ENCODE data around the gene ORC4.
"Not testable (repeated sequence)": the region's sequence is repeated elsewhere in the genome, so short reads cannot be mapped to it uniquely, and the experiment has no call there.

The ORC4 gene

GRCh38 chr2:148014616-148015015 is 5.9 kb downstream of the ORC4 start:
- no peak for DNase-seq (ENCODE audit: low spot score)

GRCh38 chr2:148013876-148014275 is 6.7 kb downstream of the ORC4 start:
- DNase-seq (ENCODE audit: low spot score) = no peak

- DNase-seq (ENCODE audit: low spot score) = not testable (repeated sequence)
Measured at GRCh38 chr2:148008411-148008810, 12.1 kb downstream of the ORC4 start.

- DNase-seq (ENCODE audit: low spot score) = no peak
Measured at GRCh38 chr2:148007219-148007900, 13.2 kb downstream of the ORC4 start.

- no peak for DNase-seq (ENCODE audit: low spot score)
Measured at GRCh38 chr2:148006249-148007007, 14.1 kb downstream of the ORC4 start.

GRCh38 chr2:148002420-148002819 is 18.1 kb downstream of the ORC4 start:
- not testable (repeated sequence) for DNase-seq (ENCODE audit: low spot score)

- no peak for DNase-seq (ENCODE audit: low spot score)
Measured at GRCh38 chr2:148000095-148000494, 20.4 kb downstream of the ORC4 start.

GRCh38 chr2:147999126-147999525 is 21.4 kb downstream of the ORC4 start:
- DNase-seq (ENCODE audit: low spot score) = no peak

GRCh38 chr2:147998203-147998602 is 22.3 kb downstream of the ORC4 start:
- no peak for DNase-seq (ENCODE audit: low spot score)

- DNase-seq (ENCODE audit: low spot score) = no peak
Measured at GRCh38 chr2:147996828-147997227, 23.7 kb downstream of the ORC4 start.

GRCh38 chr2:147994965-147995364 is 25.6 kb downstream of the ORC4 start:
- DNase-seq (ENCODE audit: low spot score) = not testable (repeated sequence)

GRCh38 chr2:147989809-147990403 is 30.6 kb downstream of the ORC4 start:
- peak; percentile 70 for DNase-seq (ENCODE audit: low spot score)

- no peak for DNase-seq (ENCODE audit: low spot score)
Measured at GRCh38 chr2:147989102-147989501, 31.4 kb downstream of the ORC4 start.

- no peak for DNase-seq (ENCODE audit: low spot score)
Measured at GRCh38 chr2:147980940-147981528, 39.5 kb downstream of the ORC4 start.

- DNase-seq (ENCODE audit: low spot score) = no peak
Measured at GRCh38 chr2:147977679-147978078, 42.9 kb downstream of the ORC4 start.

GRCh38 chr2:147976102-147976501 is 44.4 kb downstream of the ORC4 start:
- no peak for DNase-seq (ENCODE audit: low spot score)

- no peak for DNase-seq (ENCODE audit: low spot score)
Measured at GRCh38 chr2:147968571-147968970, 52.0 kb downstream of the ORC4 start.

- no peak for DNase-seq (ENCODE audit: low spot score)
Measured at GRCh38 chr2:147952118-147952517, 68.4 kb downstream of the ORC4 start.

- DNase-seq (ENCODE audit: low spot score) = peak; percentile 13
Measured at GRCh38 chr2:147945660-147946059, 74.9 kb downstream of the ORC4 start.

- no peak for DNase-seq (ENCODE audit: low spot score)
Measured at GRCh38 chr2:147939313-147939712, 81.2 kb downstream of the ORC4 start.

- DNase-seq (ENCODE audit: low spot score) = peak; percentile 43
Measured at GRCh38 chr2:147937744-147938349, 82.7 kb downstream of the ORC4 start.

GRCh38 chr2:147934881-147935620 is 85.5 kb downstream of the ORC4 start:
- DNase-seq (ENCODE audit: low spot score) = no peak
